HEK293 (cell line): Measurements from ENCODE around the gene LLGL1.

ENCODE experiments used
- BCL11B ChIP-seq: fragments of 450-650 bp; formaldehyde crosslinking; IDR thresholded peaks from 2 replicates; pipeline ENCODE4 v1.5.1; 2016; ENCODE audit warnings: low read depth, missing biosample characterization, missing genetic modification characterization
- GLI2 ChIP-seq: fragments of 450-650 bp; formaldehyde crosslinking; IDR thresholded peaks from 2 replicates; pipeline ENCODE4; 2017; ENCODE audit warnings: missing biosample characterization, missing genetic modification characterization, low read depth, borderline replicate concordance
- GLIS1 ChIP-seq: fragments of 450-650 bp; formaldehyde crosslinking; IDR thresholded peaks from 2 replicates; pipeline ENCODE4 v1.5.1; 2016; ENCODE audit warnings: missing biosample characterization, missing genetic modification characterization
- KLF7 ChIP-seq: fragments of 450-650 bp; formaldehyde crosslinking; IDR thresholded peaks from 2 replicates; pipeline ENCODE4 v1.5.1; 2016; ENCODE audit warnings: missing biosample characterization, missing genetic modification characterization, borderline replicate concordance
- KLF9 ChIP-seq: fragments of 450-650 bp; formaldehyde crosslinking; IDR thresholded peaks from 2 replicates; pipeline ENCODE4 v1.5.1; 2016; ENCODE audit warnings: missing biosample characterization, missing genetic modification characterization, low read depth
- ZBTB48 ChIP-seq: fragments of 450-650 bp; formaldehyde crosslinking; IDR thresholded peaks from 2 replicates; pipeline ENCODE4 v1.5.1; 2016; ENCODE audit warnings: missing biosample characterization, missing genetic modification characterization
- ZNF132 ChIP-seq: fragments of 450-650 bp; formaldehyde crosslinking; IDR thresholded peaks from 2 replicates; pipeline ENCODE4 v1.5.1; 2017; ENCODE audit warnings: missing biosample characterization, missing genetic modification characterization, borderline replicate concordance
- ZNF148 ChIP-seq: fragments of 450-650 bp; formaldehyde crosslinking; IDR thresholded peaks from 2 replicates; pipeline ENCODE4 v1.5.0; 2017; ENCODE audit warnings: missing biosample characterization, missing genetic modification characterization, borderline replicate concordance
- ZNF175 ChIP-seq: fragments of 450-650 bp; formaldehyde crosslinking; IDR thresholded peaks from 2 replicates; pipeline ENCODE4 v1.5.1; 2016; ENCODE audit warnings: missing biosample characterization, missing genetic modification characterization
- ZNF19 ChIP-seq: fragments of 450-650 bp; formaldehyde crosslinking; IDR thresholded peaks from 2 replicates; pipeline ENCODE4; 2016; ENCODE audit warnings: missing biosample characterization, missing genetic modification characterization, low read depth
- ZNF2 ChIP-seq: fragments of 450-650 bp; formaldehyde crosslinking; IDR thresholded peaks from 2 replicates; pipeline ENCODE4 v1.5.1; 2016; ENCODE audit warnings: missing biosample characterization, missing genetic modification characterization
- ZNF23 ChIP-seq: fragments of 450-650 bp; formaldehyde crosslinking; IDR thresholded peaks from 2 replicates; pipeline ENCODE4 v1.5.1; 2016; ENCODE audit warnings: missing biosample characterization, missing genetic modification characterization, borderline replicate concordance
- ZNF292 ChIP-seq: fragments of 450-650 bp; formaldehyde crosslinking; IDR thresholded peaks from 2 replicates; pipeline ENCODE4 v1.5.1; 2016; ENCODE audit warnings: low read depth, missing biosample characterization, missing genetic modification characterization, borderline replicate concordance
- ZNF311 ChIP-seq: fragments of 450-650 bp; formaldehyde crosslinking; IDR thresholded peaks from 2 replicates; pipeline ENCODE4 v1.5.1; 2017; ENCODE audit warnings: missing biosample characterization, missing genetic modification characterization, borderline replicate concordance
- ZNF335 ChIP-seq: fragments of 450-650 bp; formaldehyde crosslinking; conservative IDR thresholded peaks from 2 replicates; pipeline ENCODE4 v1.5.1; 2016; ENCODE audit warnings: missing biosample characterization, missing genetic modification characterization
- ZNF350 ChIP-seq: fragments of 450-650 bp; formaldehyde crosslinking; IDR thresholded peaks from 2 replicates; pipeline ENCODE4 v1.5.0; 2017; ENCODE audit warnings: missing biosample characterization, mild to moderate bottlenecking, missing genetic modification characterization
- ZNF398 ChIP-seq: fragments of 450-650 bp; formaldehyde crosslinking; IDR thresholded peaks from 2 replicates; pipeline ENCODE4 v1.5.1; 2017; ENCODE audit warnings: missing biosample characterization, missing genetic modification characterization
- ZNF416 ChIP-seq: fragments of 450-650 bp; formaldehyde crosslinking; IDR thresholded peaks from 2 replicates; pipeline ENCODE4 v1.5.1; 2016; ENCODE audit warnings: missing biosample characterization, missing genetic modification characterization
- ZNF510 ChIP-seq: fragments of 450-650 bp; formaldehyde crosslinking; IDR thresholded peaks from 2 replicates; pipeline ENCODE4 v1.5.1; 2018; ENCODE audit warnings: mild to moderate bottlenecking, missing genetic modification characterization, missing biosample characterization; ENCODE audit not compliant: insufficient replicate concordance
- ZNF580 ChIP-seq: fragments of 450-650 bp; formaldehyde crosslinking; IDR thresholded peaks from 2 replicates; pipeline ENCODE4 v1.5.1; 2016; ENCODE audit warnings: missing biosample characterization, missing genetic modification characterization
- ZNF623 ChIP-seq: fragments of 450-650 bp; formaldehyde crosslinking; IDR thresholded peaks from 2 replicates; pipeline ENCODE4 v1.5.1; 2016; ENCODE audit warnings: missing biosample characterization, missing genetic modification characterization
- ZNF707 ChIP-seq: fragments of 450-650 bp; formaldehyde crosslinking; IDR thresholded peaks from 2 replicates; pipeline ENCODE4 v1.5.1; 2016; ENCODE audit warnings: missing biosample characterization, missing genetic modification characterization
- ZSCAN23 ChIP-seq: fragments of 450-650 bp; formaldehyde crosslinking; IDR thresholded peaks from 2 replicates; pipeline ENCODE4 v1.5.1; 2016; ENCODE audit warnings: missing biosample characterization, missing genetic modification characterization
- ZSCAN30 ChIP-seq: fragments of 450-650 bp; IDR thresholded peaks from 2 replicates; pipeline ENCODE4 v1.5.1; 2018; ENCODE audit warnings: missing biosample characterization, mild to moderate bottlenecking, missing genetic modification characterization, moderate library complexity
- TF ChIP-seq, protein P1 (sequence below): fragments of 450-650 bp; formaldehyde crosslinking; IDR thresholded peaks from 2 replicates; pipeline ENCODE4 v1.5.1; 2017; ENCODE audit warnings: missing biosample characterization, missing genetic modification characterization
- TF ChIP-seq, protein P2 (sequence below): fragments of 450-650 bp; formaldehyde crosslinking; IDR thresholded peaks from 2 replicates; pipeline ENCODE4 v1.5.1; 2016; ENCODE audit warnings: missing biosample characterization, missing genetic modification characterization, low read depth
- TF ChIP-seq, protein P3 (sequence below): fragments of 450-650 bp; formaldehyde crosslinking; IDR thresholded peaks from 2 replicates; pipeline ENCODE4 v1.5.1; 2016; ENCODE audit warnings: missing biosample characterization, missing genetic modification characterization, low read depth
- TF ChIP-seq, protein P4 (sequence below): fragments of 450-650 bp; formaldehyde crosslinking; IDR thresholded peaks from 2 replicates; pipeline ENCODE4 v1.5.1; 2016; ENCODE audit warnings: missing biosample characterization, missing genetic modification characterization

Gene LLGL1

DNA sequence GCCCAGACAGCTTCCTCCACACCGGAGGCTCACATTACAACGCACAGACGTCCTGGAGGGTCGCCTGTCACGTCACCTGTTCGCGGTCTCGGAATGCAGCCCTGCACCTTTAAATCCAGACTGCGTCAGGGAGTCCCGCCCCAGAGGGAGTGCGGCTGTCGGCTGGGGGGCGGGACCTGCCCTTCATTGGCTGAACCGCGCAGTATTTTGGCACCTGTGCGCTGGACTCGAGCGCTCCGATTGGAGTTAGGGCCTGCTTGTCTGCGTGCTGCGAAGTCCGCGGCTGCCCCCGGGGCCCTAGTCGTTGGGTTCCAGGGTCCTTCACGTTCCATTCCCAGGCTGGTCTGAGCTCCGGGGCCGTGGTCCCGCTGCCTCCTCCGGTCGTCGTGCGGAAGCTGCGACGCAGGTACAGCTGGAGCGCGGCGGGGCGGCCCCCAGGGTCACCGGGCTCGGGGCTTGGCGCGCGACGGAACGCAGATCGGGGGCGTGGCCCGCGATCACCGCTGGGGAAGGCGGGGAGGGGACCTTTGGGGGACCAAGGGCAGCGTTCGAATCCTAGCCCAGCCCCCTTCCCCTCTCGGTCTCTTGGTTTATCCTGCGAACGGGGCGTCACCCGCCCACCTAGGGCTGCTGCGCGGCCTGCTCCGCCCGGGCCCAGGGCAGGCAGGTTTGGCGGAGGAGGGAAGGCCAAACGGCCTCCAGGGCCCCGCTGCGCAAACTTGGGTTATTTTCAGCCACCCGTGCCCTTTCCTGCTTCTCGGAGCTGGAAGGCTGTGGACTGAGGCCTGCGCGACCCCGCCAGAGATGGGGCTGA lies 35.1 kb downstream of the LLGL1 start, which contains the start of gene MIEF2 (continued):
- TF ChIP-seq, protein P1, sequence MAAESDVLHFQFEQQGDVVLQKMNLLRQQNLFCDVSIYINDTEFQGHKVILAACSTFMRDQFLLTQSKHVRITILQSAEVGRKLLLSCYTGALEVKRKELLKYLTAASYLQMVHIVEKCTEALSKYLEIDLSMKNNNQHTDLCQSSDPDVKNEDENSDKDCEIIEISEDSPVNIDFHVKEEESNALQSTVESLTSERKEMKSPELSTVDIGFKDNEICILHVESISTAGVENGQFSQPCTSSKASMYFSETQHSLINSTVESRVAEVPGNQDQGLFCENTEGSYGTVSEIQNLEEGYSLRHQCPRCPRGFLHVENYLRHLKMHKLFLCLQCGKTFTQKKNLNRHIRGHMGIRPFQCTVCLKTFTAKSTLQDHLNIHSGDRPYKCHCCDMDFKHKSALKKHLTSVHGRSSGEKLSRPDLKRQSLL = no peak
- TF ChIP-seq, protein P2, sequence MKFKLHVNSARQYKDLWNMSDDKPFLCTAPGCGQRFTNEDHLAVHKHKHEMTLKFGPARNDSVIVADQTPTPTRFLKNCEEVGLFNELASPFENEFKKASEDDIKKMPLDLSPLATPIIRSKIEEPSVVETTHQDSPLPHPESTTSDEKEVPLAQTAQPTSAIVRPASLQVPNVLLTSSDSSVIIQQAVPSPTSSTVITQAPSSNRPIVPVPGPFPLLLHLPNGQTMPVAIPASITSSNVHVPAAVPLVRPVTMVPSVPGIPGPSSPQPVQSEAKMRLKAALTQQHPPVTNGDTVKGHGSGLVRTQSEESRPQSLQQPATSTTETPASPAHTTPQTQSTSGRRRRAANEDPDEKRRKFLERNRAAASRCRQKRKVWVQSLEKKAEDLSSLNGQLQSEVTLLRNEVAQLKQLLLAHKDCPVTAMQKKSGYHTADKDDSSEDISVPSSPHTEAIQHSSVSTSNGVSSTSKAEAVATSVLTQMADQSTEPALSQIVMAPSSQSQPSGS (tag by site-specific recombination) = no peak
- 0 out of 2 replicates have a peak, but pooled peaks have one; percentile 28 for TF ChIP-seq ZNF2 (tag by site-specific recombination)
- TF ChIP-seq ZNF148 = no peak
- TF ChIP-seq ZNF292 (tag by site-specific recombination) = no peak
- TF ChIP-seq, protein P3, sequence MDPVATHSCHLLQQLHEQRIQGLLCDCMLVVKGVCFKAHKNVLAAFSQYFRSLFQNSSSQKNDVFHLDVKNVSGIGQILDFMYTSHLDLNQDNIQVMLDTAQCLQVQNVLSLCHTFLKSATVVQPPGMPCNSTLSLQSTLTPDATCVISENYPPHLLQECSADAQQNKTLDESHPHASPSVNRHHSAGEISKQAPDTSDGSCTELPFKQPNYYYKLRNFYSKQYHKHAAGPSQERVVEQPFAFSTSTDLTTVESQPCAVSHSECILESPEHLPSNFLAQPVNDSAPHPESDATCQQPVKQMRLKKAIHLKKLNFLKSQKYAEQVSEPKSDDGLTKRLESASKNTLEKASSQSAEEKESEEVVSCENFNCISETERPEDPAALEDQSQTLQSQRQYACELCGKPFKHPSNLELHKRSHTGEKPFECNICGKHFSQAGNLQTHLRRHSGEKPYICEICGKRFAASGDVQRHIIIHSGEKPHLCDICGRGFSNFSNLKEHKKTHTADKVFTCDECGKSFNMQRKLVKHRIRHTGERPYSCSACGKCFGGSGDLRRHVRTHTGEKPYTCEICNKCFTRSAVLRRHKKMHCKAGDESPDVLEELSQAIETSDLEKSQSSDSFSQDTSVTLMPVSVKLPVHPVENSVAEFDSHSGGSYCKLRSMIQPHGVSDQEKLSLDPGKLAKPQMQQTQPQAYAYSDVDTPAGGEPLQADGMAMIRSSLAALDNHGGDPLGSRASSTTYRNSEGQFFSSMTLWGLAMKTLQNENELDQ (tag by site-specific recombination) = no peak
- peak; percentile 90; the same call in 1 of the 2 replicates for TF ChIP-seq KLF7 (tag by site-specific recombination)
- TF ChIP-seq BCL11B (tag by site-specific recombination) = peak; percentile 79; the same call in 1 of the 2 replicates
- TF ChIP-seq ZNF132 (tag by site-specific recombination) = no peak
- peak; percentile 83 for TF ChIP-seq ZBTB48 (tag by site-specific recombination)
- TF ChIP-seq ZNF707 = no peak
- no peak for TF ChIP-seq ZNF398
- peak; percentile 97 for TF ChIP-seq KLF9 (tag by site-specific recombination)
- no peak for TF ChIP-seq GLI2 (tag by site-specific recombination)
- no peak for TF ChIP-seq ZSCAN30 (tag by site-specific recombination)
- no peak for TF ChIP-seq ZNF623 (tag by site-specific recombination)
- TF ChIP-seq ZNF23 (tag by site-specific recombination) = no peak
- TF ChIP-seq ZNF580 (tag by site-specific recombination) = no peak
- TF ChIP-seq ZNF416 (tag by site-specific recombination) = no peak
- TF ChIP-seq ZNF19 = no peak
- no peak for TF ChIP-seq ZSCAN23
- TF ChIP-seq, protein P4, sequence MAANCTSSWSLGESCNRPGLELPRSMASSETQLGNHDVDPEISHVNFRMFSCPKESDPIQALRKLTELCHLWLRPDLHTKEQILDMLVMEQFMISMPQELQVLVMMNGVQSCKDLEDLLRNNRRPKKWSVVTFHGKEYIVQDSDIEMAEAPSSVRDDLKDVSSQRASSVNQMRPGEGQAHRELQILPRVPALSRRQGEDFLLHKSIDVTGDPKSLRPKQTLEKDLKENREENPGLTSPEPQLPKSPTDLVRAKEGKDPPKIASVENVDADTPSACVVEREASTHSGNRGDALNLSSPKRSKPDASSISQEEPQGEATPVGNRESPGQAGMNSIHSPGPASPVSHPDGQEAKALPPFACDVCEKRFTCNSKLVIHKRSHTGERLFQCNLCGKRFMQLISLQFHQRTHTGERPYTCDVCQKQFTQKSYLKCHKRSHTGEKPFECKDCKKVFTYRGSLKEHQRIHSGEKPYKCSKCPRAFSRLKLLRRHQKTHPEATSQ (tag by site-specific recombination) = no peak
- TF ChIP-seq GLIS1 (tag by site-specific recombination) = peak; percentile 48; the same call in 1 of the 2 replicates
- TF ChIP-seq ZNF510 (tag by site-specific recombination) = no peak
- TF ChIP-seq ZNF311 (tag by site-specific recombination) = no peak
- no peak for TF ChIP-seq ZNF175
- TF ChIP-seq ZNF350 (tag by site-specific recombination) = no peak
- TF ChIP-seq ZNF335 (tag by site-specific recombination) = peak; percentile 98
